ENCODE measurements around the gene AMZ1. TPM values are rescaled to one million over a fixed set of nuclear protein-coding genes. Genes with fewer than 3 reads are reported as not detected.

AMZ1 gene
- total RNA-seq, 1 donor: 14.2 TPM

GRCh38 chr7:2651847-2652735, 35.9 kb upstream of the AMZ1 start:
- no peak for TF ChIP-seq CTCF (IDR thresholded peaks at IDR 0.05; ENCODE audit: insufficient read depth, low read depth, low read length)
- DNase-seq (ENCODE audit: low read depth): no peak

GRCh38 chr7:2652736-2653060, 35.3 kb upstream of the AMZ1 start:
- no peak for DNase-seq (ENCODE audit: low read depth)
- no peak overlapping the region for H3K4me3 ChIP-seq (ENCODE audit: low read depth, low read length)
- TF ChIP-seq CTCF (IDR thresholded peaks at IDR 0.05; ENCODE audit: insufficient read depth, low read depth, low read length): no peak

More at GRCh38 chr7:2651847-2652735, 35.9 kb upstream of the AMZ1 start:
- H3K4me3 ChIP-seq (ENCODE audit: low read depth, low read length): no peak overlapping the region

GRCh38 chr7:2654059-2654458, 33.9 kb upstream of the AMZ1 start:
- DNase-seq (ENCODE audit: low read depth): no peak
- no peak overlapping the region for H3K4me3 ChIP-seq (ENCODE audit: low read depth, low read length)
- TF ChIP-seq CTCF (IDR thresholded peaks at IDR 0.05; ENCODE audit: insufficient read depth, low read depth, low read length): no peak

- H3K4me3 ChIP-seq (ENCODE audit: low read depth, low read length): no peak overlapping the region
- TF ChIP-seq CTCF (IDR thresholded peaks at IDR 0.05; ENCODE audit: insufficient read depth, low read depth, low read length): no peak
- no peak for DNase-seq (ENCODE audit: low read depth)
Measured at GRCh38 chr7:2655870-2656614, 32.0 kb upstream of the AMZ1 start.

- H3K4me3 ChIP-seq (ENCODE audit: low read depth, low read length): no peak overlapping the region
- no peak for TF ChIP-seq CTCF (IDR thresholded peaks at IDR 0.05; ENCODE audit: insufficient read depth, low read depth, low read length)
- no peak for DNase-seq (ENCODE audit: low read depth)
Measured at GRCh38 chr7:2657208-2657607, 30.8 kb upstream of the AMZ1 start.

- H3K4me3 ChIP-seq (ENCODE audit: low read depth, low read length): no peak overlapping the region
- no peak for TF ChIP-seq CTCF (IDR thresholded peaks at IDR 0.05; ENCODE audit: insufficient read depth, low read depth, low read length)
- DNase-seq (ENCODE audit: low read depth): no peak
Measured at GRCh38 chr7:2657920-2658671, 29.9 kb upstream of the AMZ1 start.
